ENCODE measurements around the gene GSK3B.

GRCh38 chr3:119883461-119884160, 210.6 kb downstream of the GSK3B start:
- TF ChIP-seq EZH2 (IDR thresholded peaks at IDR 0.05; ENCODE audit: borderline replicate concordance, low read length): no peak
- TF ChIP-seq, protein P1, sequence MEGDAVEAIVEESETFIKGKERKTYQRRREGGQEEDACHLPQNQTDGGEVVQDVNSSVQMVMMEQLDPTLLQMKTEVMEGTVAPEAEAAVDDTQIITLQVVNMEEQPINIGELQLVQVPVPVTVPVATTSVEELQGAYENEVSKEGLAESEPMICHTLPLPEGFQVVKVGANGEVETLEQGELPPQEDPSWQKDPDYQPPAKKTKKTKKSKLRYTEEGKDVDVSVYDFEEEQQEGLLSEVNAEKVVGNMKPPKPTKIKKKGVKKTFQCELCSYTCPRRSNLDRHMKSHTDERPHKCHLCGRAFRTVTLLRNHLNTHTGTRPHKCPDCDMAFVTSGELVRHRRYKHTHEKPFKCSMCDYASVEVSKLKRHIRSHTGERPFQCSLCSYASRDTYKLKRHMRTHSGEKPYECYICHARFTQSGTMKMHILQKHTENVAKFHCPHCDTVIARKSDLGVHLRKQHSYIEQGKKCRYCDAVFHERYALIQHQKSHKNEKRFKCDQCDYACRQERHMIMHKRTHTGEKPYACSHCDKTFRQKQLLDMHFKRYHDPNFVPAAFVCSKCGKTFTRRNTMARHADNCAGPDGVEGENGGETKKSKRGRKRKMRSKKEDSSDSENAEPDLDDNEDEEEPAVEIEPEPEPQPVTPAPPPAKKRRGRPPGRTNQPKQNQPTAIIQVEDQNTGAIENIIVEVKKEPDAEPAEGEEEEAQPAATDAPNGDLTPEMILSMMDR (conservative IDR thresholded peaks at IDR 0.05 in 1 of 2, IDR thresholded peaks at IDR 0.05 in 1 of 2; ENCODE audit: extremely low read depth in 1 of 2, insufficient read depth in 1 of 2, low read depth in 1 of 2, low read length in 2 of 2): no peak

All from mammary epithelial cell (primary cell).